ENCODE results near the gene PLCH1. TPM values are rescaled to one million over a fixed set of nuclear protein-coding genes. Genes with fewer than 3 reads are reported as not detected.

PLCH1 gene
- total and polyA plus RNA-seq, 2 of the 8 experiments (the other 6 are each of a cell fraction or from before 2014, with no cell fraction given): 5.8 to 17.2 TPM

GRCh38 chr3:155741101-155741500, 3.8 kb downstream of the PLCH1 start:
- no peak for DNase-seq (ENCODE audit: low read depth in 1 of 2, low spot score in 2 of 2)
- no peak overlapping the region for H2BK12ac ChIP-seq (ENCODE audit: low read depth, low read length)
- H2AK5ac ChIP-seq (ENCODE audit: low read depth, low read length): no peak overlapping the region
- H3K4me2 ChIP-seq (ENCODE audit: insufficient read depth in 1 of 2, low read depth in 2 of 2, low read length in 2 of 2): no peak overlapping the region
- H2BK120ac ChIP-seq (replicated peaks; ENCODE audit: low read depth, low read length): no peak overlapping the region
- H3K27me3 ChIP-seq (replicated peaks in 1 of 4; ENCODE audit: control insufficient read depth in 3 of 4, extremely low read depth in 1 of 4, insufficient read depth in 3 of 4, low read length in 3 of 4): no peaks in the 10 kb centered on the region
- no peak overlapping the region for H3K4me3 ChIP-seq (ENCODE audit: extremely low read depth in 1 of 4, insufficient read depth in 2 of 4, low read depth in 3 of 4, low read length in 4 of 4)
- no peaks in the 10 kb centered on the region for H3K36me3 ChIP-seq (ENCODE audit: control insufficient read depth in 2 of 4, insufficient read depth in 4 of 4, low read length in 3 of 4)
- H3K9ac ChIP-seq (replicated peaks in 1 of 4; ENCODE audit: extremely low read depth in 1 of 4, low read depth in 3 of 4, low read length in 3 of 4): no peak overlapping the region
- TF ChIP-seq BACH1 (IDR thresholded peaks at IDR 0.05; ENCODE audit: low read length) (no peak), CEBPB (IDR thresholded peaks at IDR 0.05; ENCODE audit: low read depth, low read length) (no peak), SIX5 (IDR thresholded peaks at IDR 0.05; ENCODE audit: low read depth, low read length) (no peak), CHD2 (IDR thresholded peaks at IDR 0.05; ENCODE audit: low read length) (no peak), KDM5A (IDR thresholded peaks at IDR 0.05; ENCODE audit: low read length) (no peak), TBP (IDR thresholded peaks at IDR 0.05; ENCODE audit: low read depth, low read length) (no peak), HDAC2 (IDR thresholded peaks at IDR 0.05; ENCODE audit: borderline replicate concordance in 1 of 2, low read depth in 2 of 2, low read length in 2 of 2) (no peak), TAF7 (optimal IDR thresholded peaks at IDR 0.05; ENCODE audit: borderline replicate concordance, low read depth, low read length) (no peak), SIRT6 (IDR thresholded peaks at IDR 0.05; ENCODE audit: low read length) (no peak), BCL11A (IDR thresholded peaks at IDR 0.05; ENCODE audit: low read depth in 2 of 2, low read length in 2 of 2) (no peak), SRF (IDR thresholded peaks at IDR 0.05; ENCODE audit: low read depth, low read length) (no peak), POLR2A (IDR thresholded peaks at IDR 0.05; ENCODE audit: control extremely low read depth in 1 of 2, low read depth in 2 of 2, low read length in 2 of 2) (no peak), KDM4A (IDR thresholded peaks at IDR 0.05; ENCODE audit: low read depth, low read length, severe bottlenecking) (no peak), MAX (IDR thresholded peaks at IDR 0.05) (no peak), YY1 (IDR thresholded peaks at IDR 0.05; ENCODE audit: low read depth, low read length) (no peak), EZH2 (IDR thresholded peaks at IDR 0.05; ENCODE audit: low read depth, low read length, severe bottlenecking) (no peak)
- H2AFZ ChIP-seq (ENCODE audit: low read length): no peak overlapping the region
- H2BK15ac ChIP-seq (ENCODE audit: low read length): no peak overlapping the region
- 90% methylated on average over 3 of the region's 3 CpGs; no CpG with 5 or more reads in 1 of the 2 experiments for WGBS, 2 experiments (ENCODE audit: extremely low coverage in 1 of 2, insufficient coverage in 1 of 2, insufficient read length in 1 of 2, insufficient replicate concordance in 2 of 2, low coverage in 1 of 2, low lambda C conversion rate in 2 of 2, missing lambda C conversion rate in 1 of 2)
- no peaks in the 10 kb centered on the region for H3K79me1 ChIP-seq (ENCODE audit: low read depth, low read length)
- ChIA-PET CTCF (ENCODE audit: partially characterized antibody) (interaction anchor here (0.7 to 2.6 kb wide), 5 partner anchors 25 to 64 kb away, joined by 3 to 8 read pairs (median 3); no protein-coding TSS in a partner anchor), POLR2A (ENCODE audit: partially characterized antibody) (no interaction called here)
- H3K18ac ChIP-seq (ENCODE audit: extremely low read depth, low read length): no peak overlapping the region
- H3K4me1 ChIP-seq (replicated peaks in 1 of 4; ENCODE audit: control insufficient read depth in 3 of 4, insufficient read depth in 4 of 4, low read length in 3 of 4): peaks cover 0 to 4% (median 2%) of the 10 kb centered on the region in 4 experiments; a peak in 3 of 7 replicates
- H4K8ac ChIP-seq (ENCODE audit: extremely low read depth, insufficient read depth, low read length): no peak overlapping the region
- no peak overlapping the region for H3K27ac ChIP-seq (ENCODE audit: low read depth, low read length)
- H4K5ac ChIP-seq (ENCODE audit: insufficient read length, low read depth, low read length): no peak overlapping the region
- no peaks in the 10 kb centered on the region for H4K20me1 ChIP-seq (replicated peaks in 1 of 2; ENCODE audit: control insufficient read depth in 1 of 2, insufficient read depth in 2 of 2, low read length in 2 of 2)
- H3K23ac ChIP-seq (ENCODE audit: insufficient read length): no peak overlapping the region
- H4K91ac ChIP-seq (replicated peaks; ENCODE audit: insufficient read length, low read length): no peak overlapping the region
- H3K56ac ChIP-seq (replicated peaks; ENCODE audit: insufficient read length, low read depth, low read length): no peak overlapping the region
- no peak overlapping the region for H3K14ac ChIP-seq (ENCODE audit: insufficient read length)
- H2BK5ac ChIP-seq (ENCODE audit: low read depth, low read length): no peak overlapping the region
- H2BK20ac ChIP-seq (ENCODE audit: low read length): no peak overlapping the region
- peaks cover 0 to 50% of the 10 kb centered on the region in 2 experiments; a peak in 2 of 4 replicates for H3K79me2 ChIP-seq (ENCODE audit: control insufficient read depth in 1 of 2, insufficient read depth in 2 of 2, low read length in 2 of 2)
- no peaks in the 10 kb centered on the region for H3K9me3 ChIP-seq (ENCODE audit: insufficient read depth in 2 of 2, low read depth in 1 of 2, low read length in 1 of 2)
- FAIRE-seq: no peak
- H3K23me2 ChIP-seq (ENCODE audit: low read depth, low read length): peaks cover 8% of the 10 kb centered on the region
- H3K4ac ChIP-seq (replicated peaks; ENCODE audit: insufficient read length, low read depth, low read length): no peak overlapping the region

All from H1 (cell line).